Measurements from ENCODE around the gene SLC20A1.

DNA sequence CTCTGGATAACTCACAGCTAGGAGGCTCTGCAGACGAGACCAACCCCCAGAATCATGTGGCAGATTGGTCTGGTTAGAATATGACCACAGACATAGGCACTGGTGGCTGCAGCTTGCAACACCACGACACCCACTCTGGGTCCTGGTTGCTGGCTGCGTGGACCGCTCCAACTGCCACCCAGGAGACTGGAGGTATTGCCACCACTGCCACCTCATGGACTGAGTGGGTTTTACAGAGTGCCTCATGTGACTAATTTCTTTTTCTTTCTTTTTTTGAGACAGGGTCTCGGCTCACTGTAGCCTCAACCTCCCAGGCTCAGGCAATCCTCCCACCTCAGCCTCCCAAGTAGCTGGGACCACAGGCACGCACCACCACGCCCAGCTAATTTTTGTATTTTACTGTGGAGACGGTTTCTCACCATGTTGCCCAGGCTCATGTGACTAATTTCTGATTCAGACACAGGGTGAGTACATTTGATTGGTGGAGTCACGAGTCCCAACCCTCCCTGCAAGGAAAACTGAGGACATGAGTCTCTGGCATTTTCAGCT lies 45.2 kb downstream of the SLC20A1 start:
- TF ChIP-seq, protein P1, sequence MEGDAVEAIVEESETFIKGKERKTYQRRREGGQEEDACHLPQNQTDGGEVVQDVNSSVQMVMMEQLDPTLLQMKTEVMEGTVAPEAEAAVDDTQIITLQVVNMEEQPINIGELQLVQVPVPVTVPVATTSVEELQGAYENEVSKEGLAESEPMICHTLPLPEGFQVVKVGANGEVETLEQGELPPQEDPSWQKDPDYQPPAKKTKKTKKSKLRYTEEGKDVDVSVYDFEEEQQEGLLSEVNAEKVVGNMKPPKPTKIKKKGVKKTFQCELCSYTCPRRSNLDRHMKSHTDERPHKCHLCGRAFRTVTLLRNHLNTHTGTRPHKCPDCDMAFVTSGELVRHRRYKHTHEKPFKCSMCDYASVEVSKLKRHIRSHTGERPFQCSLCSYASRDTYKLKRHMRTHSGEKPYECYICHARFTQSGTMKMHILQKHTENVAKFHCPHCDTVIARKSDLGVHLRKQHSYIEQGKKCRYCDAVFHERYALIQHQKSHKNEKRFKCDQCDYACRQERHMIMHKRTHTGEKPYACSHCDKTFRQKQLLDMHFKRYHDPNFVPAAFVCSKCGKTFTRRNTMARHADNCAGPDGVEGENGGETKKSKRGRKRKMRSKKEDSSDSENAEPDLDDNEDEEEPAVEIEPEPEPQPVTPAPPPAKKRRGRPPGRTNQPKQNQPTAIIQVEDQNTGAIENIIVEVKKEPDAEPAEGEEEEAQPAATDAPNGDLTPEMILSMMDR (IDR thresholded peaks at IDR 0.05; ENCODE audit: low read depth, low read length, poor library complexity, severe bottlenecking): peak; percentile 71
- TF ChIP-seq EZH2phosphoT487 (IDR thresholded peaks at IDR 0.05; ENCODE audit: borderline replicate concordance, low read length): no peak
